Fibroblast of mammary gland (primary cell): ENCODE measurements around the gene NTRK1.

Experiments
- DNase-seq: peaks from one replicate; pipeline ENCODE4 v3.0.0-alpha.2; 2010; ENCODE audit warnings: low read depth
- H3K4me3 ChIP-seq: 2 replicates; pipeline ENCODE4 v1.5.1; 2011; ENCODE audit warnings: low read depth, mild to moderate bottlenecking, low read length, moderate library complexity; ENCODE audit not compliant: control insufficient read depth
- TF ChIP-seq, protein P1 (sequence below): conservative IDR thresholded peaks from 2 replicates; pipeline ENCODE4 v1.5.1; 2011; ENCODE audit warnings: low read depth, low read length, inconsistent platforms; ENCODE audit not compliant: control insufficient read depth, insufficient read depth

NTRK1 gene

DNA sequence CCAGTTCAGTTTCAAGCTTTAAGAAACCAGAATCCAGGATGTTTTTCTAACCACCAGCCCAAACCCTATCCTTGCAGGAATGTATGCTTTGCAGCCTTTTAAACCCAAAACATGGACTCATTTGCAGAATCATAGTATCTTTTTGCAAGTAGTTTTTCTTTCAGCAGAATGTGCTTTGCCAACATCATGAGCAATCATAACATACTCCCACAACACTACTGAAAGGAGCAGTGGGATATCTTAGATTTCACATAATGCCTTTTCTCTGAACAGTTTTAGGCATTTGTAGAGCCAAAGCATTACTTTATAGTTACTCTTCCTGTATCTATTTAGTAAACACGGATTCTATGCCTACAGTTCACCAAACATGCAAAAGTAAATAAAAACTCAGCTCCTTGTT is 34.0 kb upstream of the NTRK1 start:
- TF ChIP-seq, protein P1, sequence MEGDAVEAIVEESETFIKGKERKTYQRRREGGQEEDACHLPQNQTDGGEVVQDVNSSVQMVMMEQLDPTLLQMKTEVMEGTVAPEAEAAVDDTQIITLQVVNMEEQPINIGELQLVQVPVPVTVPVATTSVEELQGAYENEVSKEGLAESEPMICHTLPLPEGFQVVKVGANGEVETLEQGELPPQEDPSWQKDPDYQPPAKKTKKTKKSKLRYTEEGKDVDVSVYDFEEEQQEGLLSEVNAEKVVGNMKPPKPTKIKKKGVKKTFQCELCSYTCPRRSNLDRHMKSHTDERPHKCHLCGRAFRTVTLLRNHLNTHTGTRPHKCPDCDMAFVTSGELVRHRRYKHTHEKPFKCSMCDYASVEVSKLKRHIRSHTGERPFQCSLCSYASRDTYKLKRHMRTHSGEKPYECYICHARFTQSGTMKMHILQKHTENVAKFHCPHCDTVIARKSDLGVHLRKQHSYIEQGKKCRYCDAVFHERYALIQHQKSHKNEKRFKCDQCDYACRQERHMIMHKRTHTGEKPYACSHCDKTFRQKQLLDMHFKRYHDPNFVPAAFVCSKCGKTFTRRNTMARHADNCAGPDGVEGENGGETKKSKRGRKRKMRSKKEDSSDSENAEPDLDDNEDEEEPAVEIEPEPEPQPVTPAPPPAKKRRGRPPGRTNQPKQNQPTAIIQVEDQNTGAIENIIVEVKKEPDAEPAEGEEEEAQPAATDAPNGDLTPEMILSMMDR = no peak
- peak; percentile 7 for DNase-seq
- no peak overlapping the region for H3K4me3 ChIP-seq

DNA sequence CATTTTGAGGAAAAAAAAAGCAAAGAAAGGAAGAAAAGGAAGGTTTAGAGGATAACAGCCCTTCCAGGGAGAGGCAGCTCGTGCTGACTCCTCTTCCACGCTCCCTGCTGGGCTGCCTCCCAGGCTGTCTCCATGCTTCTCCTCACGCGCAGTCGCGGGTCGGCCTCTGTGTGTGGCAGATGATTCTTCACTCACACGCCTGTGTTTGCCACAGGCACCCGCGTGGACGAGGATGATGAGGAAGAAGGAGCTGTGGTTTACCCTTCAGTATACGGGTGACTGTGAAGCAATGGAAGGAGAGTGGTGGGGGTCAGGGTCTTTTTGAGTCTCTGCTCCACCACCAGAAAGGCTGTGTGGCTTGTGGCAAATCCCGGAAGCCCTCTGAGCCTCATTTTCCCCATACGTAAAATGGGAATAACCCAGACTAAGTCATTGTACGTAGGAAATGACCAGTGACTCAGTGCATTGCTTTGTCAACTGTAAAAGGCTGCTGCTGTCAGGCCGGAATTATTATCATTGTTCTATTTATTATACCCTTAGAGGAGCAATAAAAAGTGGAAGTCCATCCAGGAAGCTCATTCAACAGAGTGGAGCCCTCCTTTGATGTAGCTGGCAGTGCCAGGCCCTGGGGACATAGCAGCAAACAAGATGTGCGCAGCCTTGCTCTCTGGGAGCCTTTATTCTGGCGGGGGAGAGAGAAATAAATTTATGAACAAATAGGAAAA is 32.1 kb upstream of the NTRK1 start:
- H3K4me3 ChIP-seq = no peak overlapping the region
- DNase-seq = no peak
- TF ChIP-seq, protein P1 = no peak

DNA sequence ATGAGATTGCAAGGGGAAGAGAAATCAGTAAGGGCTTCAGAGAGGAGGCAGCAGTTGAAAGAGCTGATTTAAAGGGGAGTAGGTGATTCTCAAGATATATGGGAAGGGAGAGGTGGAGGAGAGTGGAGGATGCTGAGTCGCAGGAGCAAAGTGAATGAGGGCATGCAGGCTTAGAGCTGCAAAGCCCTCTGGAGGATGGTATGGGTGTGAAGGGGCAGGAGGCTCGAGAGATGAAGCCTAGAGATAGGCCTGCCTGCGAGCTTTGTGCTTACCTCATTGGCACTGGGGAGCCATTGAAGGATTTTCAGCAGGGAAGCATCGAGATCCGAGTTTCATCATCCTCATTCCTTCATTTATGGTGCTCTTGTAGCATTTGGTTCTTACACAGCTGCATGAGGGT is 28.2 kb upstream of the NTRK1 start:
- DNase-seq = no peak
- H3K4me3 ChIP-seq = no peak overlapping the region
- TF ChIP-seq, protein P1 = peak; percentile 10

DNA sequence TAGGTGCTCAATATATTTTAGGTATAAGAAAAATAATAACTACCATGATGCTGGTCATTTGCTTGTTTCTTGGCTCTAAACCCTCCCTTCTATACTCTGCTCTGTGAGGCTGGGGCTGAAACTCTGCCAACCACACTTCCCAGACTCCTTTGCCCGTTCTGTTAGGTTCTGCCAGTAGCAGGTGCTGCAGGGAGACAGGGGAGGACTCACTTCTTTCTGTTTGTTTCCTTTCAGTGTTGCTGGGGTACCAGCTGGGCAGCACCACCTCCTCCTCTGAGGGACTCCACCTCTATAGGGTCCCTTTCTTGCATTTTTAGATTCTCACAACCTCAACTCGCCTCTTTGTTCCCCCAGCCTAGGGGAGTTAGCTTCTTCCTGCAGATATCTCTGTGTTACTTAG is 27.1 kb upstream of the NTRK1 start:
- DNase-seq = no peak
- H3K4me3 ChIP-seq = no peak overlapping the region
- TF ChIP-seq, protein P1 = no peak

DNA sequence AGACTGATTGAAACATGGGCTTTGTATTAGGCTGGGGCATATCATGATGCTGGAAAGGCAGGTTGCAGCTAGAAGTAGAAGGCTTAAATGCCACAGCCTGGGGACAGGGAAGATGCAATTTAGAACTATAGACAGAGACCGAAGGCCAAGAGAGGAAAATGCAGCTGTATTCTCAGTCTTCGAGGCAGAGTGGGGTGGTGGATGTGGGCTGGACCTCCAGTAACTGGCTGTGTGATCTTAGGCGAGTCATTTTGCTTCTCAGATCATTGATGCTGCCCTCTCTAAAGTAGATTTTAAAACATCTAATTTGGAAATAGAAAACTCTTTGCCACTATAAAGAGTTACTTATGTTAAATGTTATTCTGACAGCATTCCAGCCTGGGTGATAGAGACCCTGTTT is 26.3 kb upstream of the NTRK1 start:
- TF ChIP-seq, protein P1 = no peak
- no peak for DNase-seq
- no peak overlapping the region for H3K4me3 ChIP-seq

DNA sequence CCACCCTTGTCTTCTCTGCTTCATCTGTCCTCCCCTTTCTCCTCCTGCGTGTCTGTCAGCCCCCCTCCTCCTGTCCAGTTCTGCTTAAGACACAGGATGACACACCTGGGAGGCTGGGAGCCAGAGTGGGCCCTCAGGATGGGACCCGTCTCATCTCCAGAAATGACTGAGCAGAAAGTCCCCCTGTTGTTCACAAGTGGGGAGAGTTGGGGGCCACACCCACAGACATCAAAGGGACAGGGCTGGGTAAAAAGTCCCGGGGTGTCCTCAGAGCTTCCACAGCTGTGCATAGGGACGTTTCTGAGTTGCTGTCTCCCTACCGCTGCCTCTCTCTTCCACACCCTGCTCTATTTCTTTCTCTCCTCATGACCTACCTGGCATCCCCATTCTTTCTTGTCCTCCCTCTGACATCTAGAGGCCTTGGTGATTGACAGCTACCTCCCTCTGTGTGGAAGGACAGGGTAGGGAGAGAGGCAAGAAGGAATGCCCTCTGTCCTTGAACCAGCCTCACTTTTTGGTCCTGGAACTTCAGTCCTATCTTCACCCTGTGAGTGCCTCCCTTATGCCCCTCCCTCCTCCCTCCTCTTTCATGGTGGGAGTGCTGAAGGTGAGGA is 24.5 kb upstream of the NTRK1 start:
- TF ChIP-seq, protein P1 = no peak
- no peak for DNase-seq

More for the DNA sequence above, 24.5 kb upstream of the NTRK1 start:
- no peak overlapping the region for H3K4me3 ChIP-seq
